ENCODE data around the gene ATL2.

The ATL2 gene

DNA sequence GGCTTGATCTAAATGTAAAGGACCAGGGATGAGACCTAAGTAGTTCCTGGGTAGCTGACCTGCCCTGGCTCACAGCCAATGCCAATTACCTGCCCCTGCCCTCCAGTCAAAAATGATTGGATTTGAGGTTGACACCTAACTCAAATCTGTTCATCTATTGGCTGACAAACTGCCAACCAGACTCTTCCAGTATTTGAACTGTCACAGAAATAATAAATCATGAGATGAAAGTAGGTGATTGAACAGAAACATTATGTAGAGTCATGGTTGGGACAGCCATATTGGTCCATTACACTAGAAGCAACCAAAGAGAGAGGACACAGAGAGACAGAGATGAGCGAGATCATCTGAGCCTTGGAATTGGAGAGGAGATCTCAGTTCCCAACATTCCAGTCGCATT lies 109.1 kb downstream of the ATL2 start:
- Histone ChIP-seq H3K27me3 (ENCODE audit: insufficient read depth, poor library complexity, severe bottlenecking) (no peaks in the 10 kb centered on the region), H3K27ac (ENCODE audit: poor library complexity, severe bottlenecking) (no peak overlapping the region), H3K9me3 (ENCODE audit: severe bottlenecking) (no peaks in the 10 kb centered on the region), H3K4me3 (ENCODE audit: severe bottlenecking) (no peak overlapping the region), H3K36me3 (ENCODE audit: low read depth) (no peaks in the 10 kb centered on the region), H3K4me1 (ENCODE audit: insufficient read depth, poor library complexity, severe bottlenecking) (no peaks in the 10 kb centered on the region)
- ATAC-seq (ENCODE audit: low read depth): no peak
- no peak for DNase-seq (ENCODE audit: low spot score)
- TF ChIP-seq, protein P1, sequence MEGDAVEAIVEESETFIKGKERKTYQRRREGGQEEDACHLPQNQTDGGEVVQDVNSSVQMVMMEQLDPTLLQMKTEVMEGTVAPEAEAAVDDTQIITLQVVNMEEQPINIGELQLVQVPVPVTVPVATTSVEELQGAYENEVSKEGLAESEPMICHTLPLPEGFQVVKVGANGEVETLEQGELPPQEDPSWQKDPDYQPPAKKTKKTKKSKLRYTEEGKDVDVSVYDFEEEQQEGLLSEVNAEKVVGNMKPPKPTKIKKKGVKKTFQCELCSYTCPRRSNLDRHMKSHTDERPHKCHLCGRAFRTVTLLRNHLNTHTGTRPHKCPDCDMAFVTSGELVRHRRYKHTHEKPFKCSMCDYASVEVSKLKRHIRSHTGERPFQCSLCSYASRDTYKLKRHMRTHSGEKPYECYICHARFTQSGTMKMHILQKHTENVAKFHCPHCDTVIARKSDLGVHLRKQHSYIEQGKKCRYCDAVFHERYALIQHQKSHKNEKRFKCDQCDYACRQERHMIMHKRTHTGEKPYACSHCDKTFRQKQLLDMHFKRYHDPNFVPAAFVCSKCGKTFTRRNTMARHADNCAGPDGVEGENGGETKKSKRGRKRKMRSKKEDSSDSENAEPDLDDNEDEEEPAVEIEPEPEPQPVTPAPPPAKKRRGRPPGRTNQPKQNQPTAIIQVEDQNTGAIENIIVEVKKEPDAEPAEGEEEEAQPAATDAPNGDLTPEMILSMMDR (IDR thresholded peaks at IDR 0.05; ENCODE audit: poor library complexity, severe bottlenecking): no peak

DNA sequence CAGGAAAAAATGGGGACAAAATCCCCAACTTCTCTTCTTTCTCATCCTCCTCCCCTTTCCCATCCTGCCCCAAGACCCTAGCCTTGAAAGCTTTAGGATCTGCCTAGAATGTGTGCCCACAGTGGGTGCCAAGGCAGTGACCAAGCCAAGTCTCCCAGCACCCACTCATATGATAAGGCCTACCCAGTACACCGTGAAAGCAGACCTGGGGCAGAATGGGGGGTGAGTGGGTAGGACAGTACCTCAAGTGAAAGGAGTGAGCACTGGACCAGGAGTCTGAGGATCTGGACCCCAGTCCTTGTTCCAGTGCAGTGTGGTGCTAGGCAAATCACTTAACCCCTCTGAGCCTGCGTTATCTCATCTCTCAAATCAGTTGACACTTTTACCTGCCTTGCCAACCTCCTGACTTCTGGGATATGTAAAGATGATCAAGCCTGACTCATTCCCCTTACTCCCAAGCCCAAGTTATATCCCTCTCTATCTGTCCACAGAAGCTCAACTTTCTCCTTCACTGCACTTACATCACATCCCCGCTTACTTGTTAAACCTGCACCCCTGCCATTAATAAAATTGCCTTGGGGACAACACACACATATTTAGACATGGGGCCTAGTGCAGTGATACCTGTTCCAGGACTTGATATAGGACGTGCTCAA lies 109.7 kb downstream of the ATL2 start:
- Histone ChIP-seq H3K4me3 (ENCODE audit: severe bottlenecking) (no peak overlapping the region), H3K27me3 (ENCODE audit: insufficient read depth, poor library complexity, severe bottlenecking) (no peaks in the 10 kb centered on the region), H3K27ac (ENCODE audit: poor library complexity, severe bottlenecking) (no peak overlapping the region), H3K36me3 (ENCODE audit: low read depth) (no peaks in the 10 kb centered on the region), H3K4me1 (ENCODE audit: insufficient read depth, poor library complexity, severe bottlenecking) (no peaks in the 10 kb centered on the region), H3K9me3 (ENCODE audit: severe bottlenecking) (no peaks in the 10 kb centered on the region)
- TF ChIP-seq, protein P1 (IDR thresholded peaks at IDR 0.05; ENCODE audit: poor library complexity, severe bottlenecking): no peak
- ATAC-seq (ENCODE audit: low read depth): no peak
- no peak for DNase-seq (ENCODE audit: low spot score)

DNA sequence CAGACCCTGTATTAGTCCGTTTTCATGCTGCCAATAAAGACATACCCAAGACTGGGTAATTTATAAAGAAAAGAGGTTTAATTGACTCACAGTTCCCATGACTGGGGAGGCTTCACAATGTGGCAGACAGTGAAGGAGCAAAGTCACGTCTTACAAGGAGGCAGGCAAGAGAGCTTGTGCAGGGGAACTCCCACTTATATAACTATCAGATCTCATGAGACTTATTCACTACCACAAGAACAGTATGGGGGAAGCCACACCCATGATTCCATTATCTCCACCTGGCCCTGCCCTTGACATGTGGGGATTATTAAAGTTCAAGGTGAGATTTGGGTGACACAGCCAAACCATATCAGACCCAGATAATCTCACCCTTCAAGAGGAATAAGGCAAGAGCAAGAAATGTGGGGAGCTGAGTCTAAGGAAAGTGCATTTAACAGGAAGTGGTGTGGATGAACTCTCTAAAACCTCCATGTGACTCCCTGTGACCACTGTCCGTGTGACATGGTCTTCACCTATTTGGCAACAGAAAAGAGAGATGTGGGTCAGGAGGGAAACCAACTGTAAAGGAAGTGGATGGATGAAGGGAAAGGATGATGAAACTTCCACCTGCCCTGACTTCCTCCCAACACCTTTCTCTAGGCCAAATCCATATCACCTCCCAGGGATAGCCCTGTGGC lies 110.6 kb downstream of the ATL2 start:
- TF ChIP-seq, protein P1 (IDR thresholded peaks at IDR 0.05; ENCODE audit: poor library complexity, severe bottlenecking): no peak
- no peak for ATAC-seq (ENCODE audit: low read depth)
- no peak overlapping the region for H3K4me3 ChIP-seq (ENCODE audit: severe bottlenecking)
- H3K36me3 ChIP-seq (ENCODE audit: low read depth): no peaks in the 10 kb centered on the region
- H3K27me3 ChIP-seq (ENCODE audit: insufficient read depth, poor library complexity, severe bottlenecking): no peaks in the 10 kb centered on the region
- no peak for DNase-seq (ENCODE audit: low spot score)
- H3K4me1 ChIP-seq (ENCODE audit: insufficient read depth, poor library complexity, severe bottlenecking): no peaks in the 10 kb centered on the region
- no peaks in the 10 kb centered on the region for H3K9me3 ChIP-seq (ENCODE audit: severe bottlenecking)
- H3K27ac ChIP-seq (ENCODE audit: poor library complexity, severe bottlenecking): no peak overlapping the region

DNA sequence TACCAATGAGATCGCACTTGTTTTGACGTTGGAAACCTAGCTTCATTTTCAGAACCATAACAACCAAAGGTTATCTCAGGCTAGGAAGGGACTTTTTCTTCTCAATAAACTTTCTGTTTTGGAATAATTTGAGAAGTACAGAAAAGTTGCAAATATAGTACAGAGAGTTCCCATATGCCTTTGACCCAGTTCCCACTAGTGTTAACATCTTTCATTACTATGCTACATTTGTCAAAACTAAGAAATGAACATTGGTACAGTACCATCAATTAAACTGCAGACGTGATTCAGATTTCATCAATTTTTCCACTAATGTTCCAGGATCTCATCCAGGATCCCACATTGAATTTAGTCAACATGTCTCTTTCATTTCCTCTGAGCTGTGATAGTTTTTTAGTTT lies 111.6 kb downstream of the ATL2 start:
- DNase-seq (ENCODE audit: low spot score) (no peak), ATAC-seq (ENCODE audit: low read depth) (no peak)
- Histone ChIP-seq H3K36me3 (ENCODE audit: low read depth) (no peaks in the 10 kb centered on the region), H3K9me3 (ENCODE audit: severe bottlenecking) (no peaks in the 10 kb centered on the region), H3K27ac (ENCODE audit: poor library complexity, severe bottlenecking) (no peak overlapping the region), H3K4me1 (ENCODE audit: insufficient read depth, poor library complexity, severe bottlenecking) (no peaks in the 10 kb centered on the region), H3K4me3 (ENCODE audit: severe bottlenecking) (no peak overlapping the region), H3K27me3 (ENCODE audit: insufficient read depth, poor library complexity, severe bottlenecking) (no peaks in the 10 kb centered on the region)
- TF ChIP-seq, protein P1 (IDR thresholded peaks at IDR 0.05; ENCODE audit: poor library complexity, severe bottlenecking): no peak
